Femur (tissue), 1 donor: Measurements from ENCODE around the gene FBLN5.
"Not testable (repeated sequence)": the region's sequence is repeated elsewhere in the genome, so short reads cannot be mapped to it uniquely, and the experiment has no call there.

ENCODE experiments used
- DNase-seq: peaks from one replicate; pipeline ENCODE4 v3.0.0-alpha.2; 2017

Gene FBLN5

DNA sequence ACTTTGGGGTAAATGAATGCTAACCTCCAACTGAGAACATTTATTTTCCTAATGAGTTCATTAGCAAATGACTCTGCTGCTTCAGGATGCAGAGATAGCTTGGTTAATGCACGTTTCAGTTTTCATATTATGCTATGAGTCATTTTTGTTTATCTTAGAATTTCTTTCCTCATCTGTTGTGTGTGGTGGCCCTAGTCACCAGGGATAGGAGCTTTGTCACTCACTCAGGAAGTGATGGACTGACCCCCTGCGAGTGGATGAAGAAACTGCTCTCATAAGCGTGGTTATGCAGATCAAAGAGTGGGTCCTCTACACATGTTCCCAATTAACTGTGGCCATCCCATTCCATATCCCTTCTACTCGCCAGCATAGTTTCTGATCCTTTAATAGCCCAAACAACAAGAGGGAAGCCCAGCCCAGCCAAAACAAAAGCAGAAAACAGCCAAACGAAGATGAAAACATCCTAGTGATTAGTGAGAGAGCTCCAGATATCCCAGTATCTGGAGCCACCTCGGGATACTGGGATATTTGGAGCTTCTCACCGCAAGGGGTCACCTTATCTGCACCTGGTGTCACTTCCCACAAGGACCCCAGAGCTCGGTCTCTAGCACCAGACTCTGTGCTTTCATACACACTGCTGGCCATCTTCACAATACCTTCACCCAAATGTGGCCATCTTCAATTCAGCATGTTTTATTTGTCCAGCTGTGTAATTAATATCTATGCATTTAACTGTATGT is 88.8 kb downstream of the FBLN5 start:
- no peak for DNase-seq

DNA sequence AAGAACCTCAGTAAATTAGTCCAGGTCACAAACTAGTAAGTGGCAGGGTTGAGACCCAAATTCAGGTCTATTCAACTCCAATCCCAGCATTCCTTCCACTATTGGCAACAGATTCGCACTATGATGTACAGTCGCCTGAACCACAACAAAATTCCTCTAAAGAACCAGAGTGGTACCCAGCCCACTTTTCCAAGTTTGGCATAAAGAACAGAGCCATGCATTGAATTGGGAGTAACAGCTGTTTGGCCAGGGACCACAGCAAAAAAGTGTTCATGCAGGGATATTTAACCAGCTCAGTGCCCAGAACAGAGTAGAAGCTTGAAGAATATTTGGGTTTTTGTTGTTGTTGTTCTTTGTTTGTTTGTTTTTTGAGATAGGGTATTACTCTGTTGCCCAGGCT is 89.9 kb downstream of the FBLN5 start:
- DNase-seq = no peak

DNA sequence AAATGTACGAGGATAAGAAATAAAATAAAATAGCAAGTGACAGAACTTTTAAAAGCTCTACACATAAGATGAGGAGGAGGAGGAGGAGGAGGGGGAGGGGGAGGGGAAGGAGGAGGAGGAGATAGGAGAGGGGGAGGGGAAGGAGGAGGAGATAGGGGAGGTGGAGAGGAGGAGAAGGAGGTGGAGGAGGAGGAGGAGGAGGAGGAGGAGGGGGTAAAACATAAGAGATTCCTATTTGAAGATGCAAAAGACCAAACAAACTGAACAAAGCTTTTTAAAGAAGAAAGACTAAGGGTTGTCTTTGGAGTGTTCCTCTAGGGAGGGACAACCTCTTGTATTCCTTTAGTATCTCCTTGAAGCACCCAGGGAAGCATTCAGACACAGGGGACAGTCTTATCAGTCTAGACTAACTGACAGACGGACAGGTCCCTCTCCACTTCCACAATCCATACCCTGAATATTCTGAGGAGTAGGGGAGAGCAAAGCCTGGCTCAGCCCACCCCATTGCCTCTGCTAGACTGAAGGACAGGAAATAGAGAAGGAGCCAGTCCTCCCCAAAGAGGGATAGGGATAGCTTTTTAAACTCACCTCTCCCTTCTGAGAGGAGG is 93.1 kb downstream of the FBLN5 start:
- no peak for DNase-seq

- no peak for DNase-seq
These were observed 95.9 kb downstream of the FBLN5 start for GRCh38 chr14:91851563-91851962.

DNA sequence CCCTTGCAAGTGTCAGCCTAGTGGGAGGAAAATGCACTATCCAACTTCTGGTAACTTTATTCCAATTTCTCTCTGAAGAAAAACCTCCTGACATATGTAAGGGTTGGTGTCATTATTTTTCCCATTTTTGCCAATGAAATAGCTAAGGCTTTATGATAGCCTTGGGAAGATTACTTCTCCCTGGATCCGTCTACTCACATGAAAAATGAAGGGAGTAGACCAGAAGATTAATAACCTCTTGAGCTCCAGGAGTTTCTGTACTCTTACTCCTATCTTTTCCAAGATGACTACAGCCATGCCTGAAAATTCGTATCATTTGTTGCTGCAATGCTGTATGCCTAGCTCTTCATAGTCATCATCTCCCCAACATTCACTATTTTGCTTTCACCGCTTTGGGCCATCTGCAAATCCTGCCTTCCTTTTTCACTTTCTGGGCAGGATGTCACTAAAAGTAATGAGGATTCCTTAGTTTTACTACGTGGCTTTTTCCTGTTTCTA is 98.9 kb downstream of the FBLN5 start:
- DNase-seq = no peak

- DNase-seq = no peak
These were observed 99.8 kb downstream of the FBLN5 start for GRCh38 chr14:91847693-91848092.

GRCh38 chr14:91845652-91846051 is 101.8 kb downstream of the FBLN5 start:
- no peak for DNase-seq

- not testable (repeated sequence) for DNase-seq
These were observed 102.4 kb downstream of the FBLN5 start for GRCh38 chr14:91845056-91845455.

- no peak for DNase-seq
These were observed 103.5 kb downstream of the FBLN5 start for GRCh38 chr14:91844029-91844428.

GRCh38 chr14:91843437-91843836 is 104.1 kb downstream of the FBLN5 start:
- no peak for DNase-seq

DNA sequence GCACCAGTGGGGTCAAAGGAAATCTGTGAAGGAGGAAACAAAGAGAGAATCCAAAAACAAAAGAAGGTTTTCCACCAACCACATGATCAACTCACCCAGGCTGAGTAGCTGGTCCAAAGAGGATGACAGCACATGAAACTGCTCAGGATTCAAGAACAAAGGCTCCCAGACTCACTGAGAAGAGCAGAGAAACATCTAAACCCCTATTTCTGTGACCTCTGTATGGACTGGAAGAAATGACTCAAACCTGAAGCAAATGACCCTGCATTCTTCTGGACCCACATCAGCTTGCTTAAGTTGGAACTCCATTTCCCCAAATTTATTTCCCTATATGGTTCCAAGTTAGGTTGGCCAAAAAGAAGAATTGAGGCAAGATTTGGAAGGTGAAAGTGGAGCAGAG is 106.4 kb downstream of the FBLN5 start:
- DNase-seq = no peak

GRCh38 chr14:91839749-91840148 is 107.7 kb downstream of the FBLN5 start:
- DNase-seq = no peak

GRCh38 chr14:91837076-91837475 is 110.4 kb downstream of the FBLN5 start:
- no peak for DNase-seq

DNA sequence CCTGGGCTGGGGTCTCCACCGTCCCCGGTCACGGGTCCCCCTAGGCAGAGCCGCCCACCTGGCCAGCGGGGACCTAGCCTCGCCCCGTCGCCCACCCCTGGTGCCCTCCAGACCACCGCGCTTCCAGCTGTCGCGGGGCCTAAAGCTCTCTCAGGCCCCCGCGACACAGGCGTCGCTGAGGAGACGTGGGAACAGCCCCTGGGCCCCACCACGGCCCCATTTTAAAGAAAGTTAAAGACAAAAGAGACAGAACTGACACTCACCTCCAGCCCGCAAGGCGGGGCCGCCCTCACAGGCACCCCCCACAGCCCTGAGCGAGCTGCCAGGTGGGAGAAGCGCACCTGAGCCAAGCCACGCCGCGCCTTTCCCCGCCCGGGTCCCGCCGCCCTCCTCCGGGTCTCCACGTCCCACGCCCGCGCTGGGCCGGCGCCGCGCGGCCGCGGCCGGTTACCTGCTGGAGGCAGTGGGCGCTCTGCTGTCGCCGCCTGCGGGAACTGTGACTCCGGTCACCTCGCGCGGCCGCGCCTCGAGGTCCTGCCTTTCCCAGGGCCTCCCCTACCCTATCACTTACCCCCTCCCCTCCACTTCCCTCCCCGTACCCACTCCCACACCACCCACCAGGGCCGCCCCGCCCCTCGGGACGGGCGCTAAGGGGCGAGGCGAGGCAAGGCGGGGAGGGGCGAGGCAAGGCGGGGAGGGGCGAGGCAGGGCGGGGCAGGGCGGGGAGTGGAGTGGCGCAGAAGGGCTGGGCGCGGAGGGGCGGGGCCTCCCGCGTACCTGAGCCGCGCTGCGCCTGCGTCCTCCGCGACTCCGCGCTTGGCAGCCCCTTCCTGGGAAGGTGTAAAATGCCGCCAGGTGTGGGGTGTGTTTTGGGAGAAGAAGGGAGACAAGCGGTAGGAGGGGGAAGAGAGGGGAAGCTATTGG is 111.3 kb downstream of the FBLN5 start:
- peak; percentile 83 for DNase-seq

- no peak for DNase-seq
These were observed 112.1 kb downstream of the FBLN5 start for GRCh38 chr14:91835197-91835919.

- no peak for DNase-seq
These were observed 112.9 kb downstream of the FBLN5 start for GRCh38 chr14:91834571-91834970.

DNA sequence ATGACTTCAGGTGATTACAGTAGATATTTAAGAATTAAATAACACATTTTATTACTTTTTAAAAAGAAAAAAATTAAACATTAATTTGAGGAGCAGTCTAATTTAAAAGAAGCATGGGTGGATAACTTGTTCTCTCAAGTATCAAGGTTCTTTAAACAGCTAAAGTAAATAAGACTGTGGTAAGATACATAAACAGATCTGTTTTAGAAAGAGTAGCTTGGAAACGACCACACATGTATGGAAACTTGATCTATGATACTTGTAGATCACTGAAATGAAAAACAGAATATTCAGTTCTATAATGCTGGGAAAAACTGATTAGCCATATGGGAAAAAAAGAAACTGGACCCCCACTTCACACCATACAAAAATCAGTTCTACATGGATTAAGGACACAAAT is 116.2 kb downstream of the FBLN5 start:
- DNase-seq = no peak

GRCh38 chr14:91830777-91831176 is 116.7 kb downstream of the FBLN5 start:
- no peak for DNase-seq

GRCh38 chr14:91829511-91829910 is 118.0 kb downstream of the FBLN5 start:
- no peak for DNase-seq

DNA sequence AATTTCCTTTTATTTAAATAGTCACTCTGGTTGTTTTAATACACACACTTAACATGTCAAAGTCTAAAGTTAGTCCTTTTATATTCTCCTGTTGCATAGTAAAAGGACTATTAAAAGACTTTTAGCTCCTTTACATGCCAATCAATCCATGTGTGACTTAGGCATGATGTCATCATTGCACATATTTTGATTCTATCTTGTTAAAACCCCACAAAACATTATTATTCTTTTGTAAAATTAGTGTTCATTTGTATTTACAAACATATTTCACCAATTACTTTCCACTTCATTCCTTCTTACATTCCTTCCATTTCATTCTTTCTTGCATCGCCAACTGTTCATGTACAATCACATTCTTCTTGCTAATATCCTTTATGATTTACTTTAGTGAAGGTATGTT is 119.7 kb downstream of the FBLN5 start:
- no peak for DNase-seq
